ENCODE measurements around the gene ATP11A.

- TF ChIP-seq SMARCA5 (IDR thresholded peaks at IDR 0.05) (no peak), JUNB (CRISPR knock-in tag; conservative IDR thresholded peaks at IDR 0.05) (no peak), EP300 (IDR thresholded peaks at IDR 0.05; ENCODE audit: low read length) (no peak), GATAD2A (IDR thresholded peaks at IDR 0.05) (no peak), RFX5 (IDR thresholded peaks at IDR 0.05; ENCODE audit: low read depth, low read length) (no peak), ZFX (CRISPR knock-in tag; IDR thresholded peaks at IDR 0.05) (no peak), CHAMP1 (IDR thresholded peaks at IDR 0.05) (no peak), PHF20 (IDR thresholded peaks at IDR 0.05; ENCODE audit: partially characterized antibody) (no peak), ZNF274 (IDR thresholded peaks at IDR 0.05; ENCODE audit: borderline replicate concordance, low read depth, low read length) (no peak)
- TF ChIP-seq, protein P1, sequence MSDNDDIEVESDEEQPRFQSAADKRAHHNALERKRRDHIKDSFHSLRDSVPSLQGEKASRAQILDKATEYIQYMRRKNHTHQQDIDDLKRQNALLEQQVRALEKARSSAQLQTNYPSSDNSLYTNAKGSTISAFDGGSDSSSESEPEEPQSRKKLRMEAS (CRISPR knock-in tag; IDR thresholded peaks at IDR 0.05): no peak
Observed at GRCh38 chr13:112760435-112760834, 70.6 kb downstream of the ATP11A start.
